Measurements from ENCODE around the gene ZNF516. TPM values are rescaled to one million over a fixed set of nuclear protein-coding genes. Genes with fewer than 3 reads are reported as not detected.

ZNF516 gene
- total and polyA plus RNA-seq, 2 of the 13 experiments (the other 11 are each of a cell fraction or from before 2014, with no cell fraction given) = 16.6 to 18.7 TPM

DNA sequence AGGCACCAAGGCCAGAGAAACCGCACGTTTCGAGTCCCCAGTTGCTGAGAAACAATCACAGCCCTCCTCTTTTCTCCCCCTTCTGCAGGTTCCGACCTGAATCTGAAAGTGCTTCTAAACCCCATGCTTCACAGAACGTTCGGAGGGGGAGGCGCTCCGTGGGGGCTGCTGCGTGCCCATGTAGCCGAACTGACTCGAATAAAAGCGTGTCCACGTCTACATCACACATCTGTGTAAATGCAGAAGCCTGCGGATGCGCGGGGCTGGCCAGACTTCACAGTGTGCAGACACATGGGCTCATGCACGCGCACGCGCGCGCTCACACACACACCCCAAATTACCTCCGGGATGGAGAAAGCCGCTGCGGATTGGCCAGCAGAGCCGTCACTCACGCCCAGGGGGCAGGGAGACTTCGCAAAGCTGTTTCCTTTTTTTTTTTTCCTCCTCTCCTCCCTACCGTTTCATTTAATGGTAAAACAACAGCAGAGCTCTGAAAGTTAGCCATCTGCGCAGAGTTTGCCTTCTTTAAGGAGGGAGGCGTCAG lies 2.3 kb downstream of the ZNF516 start (continued):
- no peak for TF ChIP-seq ZSCAN5A (CRISPR knock-in tag; IDR thresholded peaks at IDR 0.05; ENCODE audit: borderline replicate concordance)
- no peak for TF ChIP-seq GLI4 (CRISPR knock-in tag; IDR thresholded peaks at IDR 0.05; ENCODE audit: borderline replicate concordance)
- TF ChIP-seq ZNF331 (CRISPR knock-in tag; IDR thresholded peaks at IDR 0.05) = no peak
- TF ChIP-seq PAWR (CRISPR knock-in tag; IDR thresholded peaks at IDR 0.05; ENCODE audit: borderline replicate concordance) = no peak
- 0 out of 2 replicates have a peak, but pooled peaks have one; percentile 13 for TF ChIP-seq MLX (CRISPR knock-in tag; IDR thresholded peaks at IDR 0.05)
- TF ChIP-seq, protein P1, sequence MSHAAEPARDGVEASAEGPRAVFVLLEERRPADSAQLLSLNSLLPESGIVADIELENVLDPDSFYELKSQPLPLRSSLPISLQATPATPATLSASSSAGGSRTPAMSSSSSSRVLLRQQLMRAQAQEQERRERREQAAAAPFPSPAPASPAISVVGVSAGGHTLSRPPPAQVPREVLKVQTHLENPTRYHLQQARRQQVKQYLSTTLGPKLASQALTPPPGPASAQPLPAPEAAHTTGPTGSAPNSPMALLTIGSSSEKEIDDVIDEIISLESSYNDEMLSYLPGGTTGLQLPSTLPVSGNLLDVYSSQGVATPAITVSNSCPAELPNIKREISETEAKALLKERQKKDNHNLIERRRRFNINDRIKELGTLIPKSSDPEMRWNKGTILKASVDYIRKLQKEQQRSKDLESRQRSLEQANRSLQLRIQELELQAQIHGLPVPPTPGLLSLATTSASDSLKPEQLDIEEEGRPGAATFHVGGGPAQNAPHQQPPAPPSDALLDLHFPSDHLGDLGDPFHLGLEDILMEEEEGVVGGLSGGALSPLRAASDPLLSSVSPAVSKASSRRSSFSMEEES (CRISPR knock-in tag; IDR thresholded peaks at IDR 0.05) = peak; percentile 21; the same call in 1 of the 2 replicates
- no peak for TF ChIP-seq ZNF550 (CRISPR knock-in tag; IDR thresholded peaks at IDR 0.05; ENCODE audit: borderline replicate concordance)
- TF ChIP-seq NPAS2 (CRISPR knock-in tag; IDR thresholded peaks at IDR 0.05; ENCODE audit: borderline replicate concordance) = no peak
- TF ChIP-seq ATAD3A (CRISPR knock-in tag; IDR thresholded peaks at IDR 0.05) = no peak
- TF ChIP-seq SP2 (CRISPR knock-in tag; IDR thresholded peaks at IDR 0.05) = peak; percentile 93
- TF ChIP-seq DR1 (CRISPR knock-in tag; IDR thresholded peaks at IDR 0.05) = no peak
- peak; percentile 30; the same call in 1 of the 2 replicates for TF ChIP-seq HES4 (CRISPR knock-in tag; IDR thresholded peaks at IDR 0.05; ENCODE audit: borderline replicate concordance)
- peak; percentile 73; the same call in 1 of the 2 replicates for TF ChIP-seq WIZ (CRISPR knock-in tag; IDR thresholded peaks at IDR 0.05)
- peak; percentile 22; the same call in 1 of the 2 replicates for TF ChIP-seq ZNF224 (CRISPR knock-in tag; IDR thresholded peaks at IDR 0.05)
- 0 out of 2 replicates have a peak, but pooled peaks have one; percentile 9 for TF ChIP-seq ZSCAN30 (CRISPR knock-in tag; IDR thresholded peaks at IDR 0.05)
- TF ChIP-seq ZNF136 (CRISPR knock-in tag; IDR thresholded peaks at IDR 0.05; ENCODE audit: low read depth) = no peak
- peak; percentile 67; the same call in 1 of the 2 replicates for TF ChIP-seq NR2C2 (CRISPR knock-in tag; IDR thresholded peaks at IDR 0.05; ENCODE audit: borderline replicate concordance)
- TF ChIP-seq ZNF724P (CRISPR knock-in tag; IDR thresholded peaks at IDR 0.05; ENCODE audit: borderline replicate concordance) = no peak
- no peak for TF ChIP-seq FOXP1 (IDR thresholded peaks at IDR 0.05)
- no peak for TF ChIP-seq FOXP1 (CRISPR knock-in tag; IDR thresholded peaks at IDR 0.05)
- no peak for TF ChIP-seq KAT7 (CRISPR knock-in tag; IDR thresholded peaks at IDR 0.05; ENCODE audit: borderline replicate concordance)
- 0 out of 2 replicates have a peak, but pooled peaks have one; percentile 33 for TF ChIP-seq ZSCAN31 (CRISPR knock-in tag; IDR thresholded peaks at IDR 0.05; ENCODE audit: low read depth)
- TF ChIP-seq, protein P2, sequence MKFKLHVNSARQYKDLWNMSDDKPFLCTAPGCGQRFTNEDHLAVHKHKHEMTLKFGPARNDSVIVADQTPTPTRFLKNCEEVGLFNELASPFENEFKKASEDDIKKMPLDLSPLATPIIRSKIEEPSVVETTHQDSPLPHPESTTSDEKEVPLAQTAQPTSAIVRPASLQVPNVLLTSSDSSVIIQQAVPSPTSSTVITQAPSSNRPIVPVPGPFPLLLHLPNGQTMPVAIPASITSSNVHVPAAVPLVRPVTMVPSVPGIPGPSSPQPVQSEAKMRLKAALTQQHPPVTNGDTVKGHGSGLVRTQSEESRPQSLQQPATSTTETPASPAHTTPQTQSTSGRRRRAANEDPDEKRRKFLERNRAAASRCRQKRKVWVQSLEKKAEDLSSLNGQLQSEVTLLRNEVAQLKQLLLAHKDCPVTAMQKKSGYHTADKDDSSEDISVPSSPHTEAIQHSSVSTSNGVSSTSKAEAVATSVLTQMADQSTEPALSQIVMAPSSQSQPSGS (CRISPR knock-in tag; IDR thresholded peaks at IDR 0.05) = no peak
- peak; percentile 66; the same call in 1 of the 2 replicates for TF ChIP-seq ZGPAT (CRISPR knock-in tag; IDR thresholded peaks at IDR 0.05)
- peak; percentile 24; the same call in 1 of the 2 replicates for TF ChIP-seq ZFP82 (CRISPR knock-in tag; IDR thresholded peaks at IDR 0.05; ENCODE audit: borderline replicate concordance)
